Body of pancreas (tissue), 4 donors: ENCODE measurements around the gene ENTPD8. TPM values are rescaled to one million over a fixed set of nuclear protein-coding genes. Genes with fewer than 3 reads are reported as not detected.
A peak's percentile ranks its signal among the peaks of the same experiment; 100 is the strongest.
"Not testable (repeated sequence)": the region's sequence is repeated elsewhere in the genome, so short reads cannot be mapped to it uniquely, and the experiment has no call there.

Experiments used
- ATAC-seq: fragments of 150-250 bp; one replicate; pipeline ENCODE4 v1.9.1; 2016
- DNase-seq, 4 donors: peaks; one replicate each; pipeline ENCODE4 v3.0.0-alpha.2; 2019
- H3K27ac ChIP-seq, 4 donors: fragments of 200-600 bp; sonication (generic); 1 replicate in 3 of 4; 2 replicates in 1 of 4; pipeline versions ENCODE4 v1.5.1 to v1.6.1; 2016 to 2019; ENCODE audit warnings: mild to moderate bottlenecking in 1 of 4, mixed read lengths in 1 of 4, moderate library complexity in 1 of 4
- H3K27me3 ChIP-seq, 2 donors: fragments of 200-600 bp; sonication (generic); one replicate each; pipeline ENCODE4 v1.6.0; 2016; ENCODE audit warnings: mild to moderate bottlenecking in 1 of 2
- H3K36me3 ChIP-seq, 2 donors: fragments of 200-600 bp; sonication (generic); replicated peaks in 1 of 2; 2 replicates each; pipeline ENCODE4 v1.5.1; 2016; ENCODE audit warnings: low read depth in 2 of 2; ENCODE audit not compliant: insufficient read depth in 1 of 2
- H3K4me1 ChIP-seq: fragments of 200-600 bp; sonication (generic); one replicate; pipeline ENCODE4 v1.6.0; 2016
- H3K4me3 ChIP-seq, 2 donors: fragments of 200-600 bp; sonication (generic); 1 replicate in 1 of 2; 2 replicates in 1 of 2; pipeline ENCODE4 v1.5.1; 2016 to 2019
- H3K9me3 ChIP-seq, 3 donors: fragments of 200-600 bp; sonication (generic); 1 replicate in 2 of 3; 2 replicates in 1 of 3; pipeline ENCODE4 v1.5.1; 2016
- CTCF ChIP-seq, 7 experiments: fragments of 450-650 bp in 4 of 7; fragments of 200-600 bp in 3 of 7; sonication (generic) in 3 of 7; IDR thresholded peaks; one replicate each; pipeline ENCODE4 v1.5.1; 2016 to 2019; ENCODE audit warnings: antibody characterized with exemption in 7 of 7
- POLR2A ChIP-seq, 3 donors: fragments of 450-650 bp; IDR thresholded peaks; one replicate each; pipeline ENCODE4 v1.6.1; 2016; ENCODE audit warnings: antibody characterized with exemption in 3 of 3, mild to moderate bottlenecking in 2 of 3
- WGBS, 2 donors: methylation state at CpG; one replicate each; pipeline ENCODE4 v1.1.5; 2017; 5-methylcytosine and 5-hydroxymethylcytosine counted together
- intact Hi-C: fragments of 100-400 bp; cut with DNase I; formaldehyde crosslinking; loops from one replicate; pipeline ENCODE4 v1.15.1; 2023
- total RNA-seq, 2 donors: library from RNA; depleted of rRNA; stranded (reverse); fragments of >200 nt; gene quantifications; one replicate each; pipeline ENCODE4 v1.1.0, GENCODE V29; 2016

The ENTPD8 gene
- total RNA-seq, 2 donors from 2014 or later, result 2.0 to 2.3 TPM

GRCh38 chr9:137452761-137453642 lies 11.8 kb upstream of the ENTPD8 start:
- no peak overlapping the region for H3K27ac ChIP-seq
- H3K36me3 ChIP-seq, result peaks cover 0 to 5% of the 10 kb centered on the region in 2 donors
- H3K4me1 ChIP-seq, result peaks cover 28% of the 10 kb centered on the region
- H3K4me3 ChIP-seq, result no peak overlapping the region
- TF ChIP-seq POLR2A (IDR thresholded peaks at IDR 0.05) (no peak), CTCF (IDR thresholded peaks at IDR 0.05) (no peak)
- ATAC-seq (no peak), DNase-seq (no peak)
- intact Hi-C loops, result no loop called here
- H3K27me3 ChIP-seq, result no peaks in the 10 kb centered on the region
- WGBS, 2 donors, result 84 to 86% methylated on average over 15 to 33 of the region's 43 CpGs
- no peaks in the 10 kb centered on the region for H3K9me3 ChIP-seq

GRCh38 chr9:137452006-137452760 lies 11.0 kb upstream of the ENTPD8 start:
- no peak overlapping the region for H3K4me3 ChIP-seq
- peaks cover 20% of the 10 kb centered on the region for H3K4me1 ChIP-seq
- ATAC-seq (no peak), DNase-seq (peak in 2 of 4 donors; percentile 5 to 10)
- intact Hi-C loops, result no loop called here
- H3K9me3 ChIP-seq, result no peaks in the 10 kb centered on the region
- TF ChIP-seq CTCF (IDR thresholded peaks at IDR 0.05), result no peak
- TF ChIP-seq POLR2A (IDR thresholded peaks at IDR 0.05), result no peak
- peaks cover 0 to 5% of the 10 kb centered on the region in 2 donors for H3K36me3 ChIP-seq
- 77 to 91% methylated on average over 11 to 14 of the region's 17 CpGs for WGBS, 2 donors
- H3K27ac ChIP-seq, result no peak overlapping the region
- H3K27me3 ChIP-seq, result no peaks in the 10 kb centered on the region

GRCh38 chr9:137451264-137452005 lies 10.3 kb upstream of the ENTPD8 start:
- H3K9me3 ChIP-seq, intact Hi-C loops, ATAC-seq, H3K27ac ChIP-seq, H3K36me3 ChIP-seq, H3K4me3 ChIP-seq, H3K27me3 ChIP-seq: not testable (repeated sequence)
- WGBS, 2 donors, result 50 to 93% methylated on average over 2 to 6 of the region's 31 CpGs
- H3K4me1 ChIP-seq, result peaks cover 12% of the 10 kb centered on the region
- DNase-seq, result peak in 1 of 4 donors; percentile 1

- ATAC-seq, H3K4me3 ChIP-seq, H3K27ac ChIP-seq, H3K27me3 ChIP-seq, H3K36me3 ChIP-seq, intact Hi-C loops, DNase-seq, H3K9me3 ChIP-seq: not testable (repeated sequence)
- 86 to 94% methylated on average over 12 to 24 of the region's 24 CpGs for WGBS, 2 donors
- H3K4me1 ChIP-seq, result peaks cover 16% of the 10 kb centered on the region
Measured at GRCh38 chr9:137450539-137451222, 9.5 kb upstream of the ENTPD8 start.

- Histone ChIP-seq H3K36me3 (peaks cover 0 to 5% of the 10 kb centered on the region in 2 donors), H3K9me3 (no peaks in the 10 kb centered on the region), H3K4me3 (no peak overlapping the region), H3K4me1 (peaks cover 20% of the 10 kb centered on the region), H3K27ac (no peak overlapping the region), H3K27me3 (no peaks in the 10 kb centered on the region)
- ATAC-seq (no peak), DNase-seq (peak in 1 of 4 donors; percentile 9)
- WGBS, 2 donors, result 76 to 90% methylated on average over 13 to 18 of the region's 18 CpGs
- TF ChIP-seq POLR2A (IDR thresholded peaks at IDR 0.05) (no peak), CTCF (IDR thresholded peaks at IDR 0.05) (no peak)
- intact Hi-C loops, result loop anchor here (10.0 kb wide), 1 partner anchor 165 kb away; no protein-coding TSS in a partner anchor
Measured at GRCh38 chr9:137449931-137450538, 8.9 kb upstream of the ENTPD8 start.
